Lung (tissue), 12 donors: ENCODE data around the gene LAMP5. TPM values are rescaled to one million over a fixed set of nuclear protein-coding genes. Genes with fewer than 3 reads are reported as not detected.
A peak's percentile ranks its signal among the peaks of the same experiment; 100 is the strongest.

Experiments
- ATAC-seq: fragments of 200-7000 bp; cut with Tn5 transposase; one replicate; pipeline ENCODE4 v1.9.1; 2020; ENCODE audit warnings: moderate number of reproducible peaks; ENCODE audit not compliant: insufficient read depth, low FRiP score
- DNase-seq, 3 donors: peaks; one replicate each; pipeline ENCODE4 v3.0.0-alpha.2; 2013 to 2017
- H3K27ac ChIP-seq, 2 donors: one replicate each; pipeline ENCODE4 v1.5.1; 2013; ENCODE audit warnings: mild to moderate bottlenecking in 2 of 2, moderate library complexity in 2 of 2, control low read depth in 1 of 2, inconsistent platforms in 1 of 2, low read depth in 1 of 2, low read length in 1 of 2
- H3K27me3 ChIP-seq, 3 donors: one replicate each; pipeline ENCODE4 v1.5.1; 2013; ENCODE audit warnings: low read length in 2 of 3; ENCODE audit not compliant: control insufficient read depth in 3 of 3, insufficient read depth in 3 of 3
- H3K36me3 ChIP-seq, 4 donors: one replicate each; pipeline ENCODE4 v1.5.1; 2013; ENCODE audit warnings: low read length in 4 of 4, mild to moderate bottlenecking in 1 of 4, moderate library complexity in 1 of 4; ENCODE audit not compliant: control insufficient read depth in 4 of 4, insufficient read depth in 4 of 4
- H3K4me1 ChIP-seq, 5 donors: one replicate each; pipeline ENCODE4 v1.5.1; 2013; ENCODE audit warnings: low read length in 5 of 5, mild to moderate bottlenecking in 2 of 5, moderate library complexity in 1 of 5; ENCODE audit not compliant: control insufficient read depth in 5 of 5, insufficient read depth in 5 of 5
- H3K4me3 ChIP-seq: one replicate; pipeline ENCODE4 v1.5.1; 2013; ENCODE audit warnings: mild to moderate bottlenecking, control low read depth, moderate library complexity
- H3K9ac ChIP-seq, 2 donors: one replicate each; pipeline ENCODE4 v1.5.1; 2013; ENCODE audit warnings: low read length in 2 of 2, control low read depth in 1 of 2; ENCODE audit not compliant: insufficient read depth in 1 of 2
- H3K9me3 ChIP-seq, 4 donors: one replicate each; pipeline ENCODE4 v1.5.1; 2013; ENCODE audit warnings: low read length in 3 of 4, mild to moderate bottlenecking in 1 of 4, moderate library complexity in 1 of 4; ENCODE audit not compliant: control insufficient read depth in 4 of 4, insufficient read depth in 3 of 4
- WGBS, 2 donors: extraction: QIAGEN DNeasy Blood & Tissue Kit; methylation state at CpG; one replicate each; pipeline ENCODE4 v1.1.7; 2013; 5-methylcytosine and 5-hydroxymethylcytosine counted together
- polyA plus RNA-seq, 2 donors: library from polyadenylated mRNA; stranded (reverse); fragments of 200-250 nt; gene quantifications; one replicate each; pipeline ENCODE4 v1.2.1, GENCODE V29; 2013
- total RNA-seq, 2 donors: library from RNA; depleted of rRNA in 1 of 2; stranded (reverse); fragments of >200 nt in 1 of 2; gene quantifications; one replicate each; pipeline ENCODE4 v1.2.1, GENCODE V29; 2014 to 2021
- TF ChIP-seq, protein P1 (sequence below): IDR thresholded peaks from 2 replicates; pipeline ENCODE4 v1.5.1; 2012; ENCODE audit warnings: mild to moderate bottlenecking; ENCODE audit errors: control extremely low read depth, extremely low read depth
- donor health status: control.
- donor health status: control.
- donor health status: Bipolar disorder and iron deficiency.
- donor health status: healthy.
- donor health status: DM: yes; HTN: yes; CAD: no.

The LAMP5 gene
- total and polyA plus RNA-seq, 4 donors: 0.06 to 3.3 (median 0.23) TPM

DNA sequence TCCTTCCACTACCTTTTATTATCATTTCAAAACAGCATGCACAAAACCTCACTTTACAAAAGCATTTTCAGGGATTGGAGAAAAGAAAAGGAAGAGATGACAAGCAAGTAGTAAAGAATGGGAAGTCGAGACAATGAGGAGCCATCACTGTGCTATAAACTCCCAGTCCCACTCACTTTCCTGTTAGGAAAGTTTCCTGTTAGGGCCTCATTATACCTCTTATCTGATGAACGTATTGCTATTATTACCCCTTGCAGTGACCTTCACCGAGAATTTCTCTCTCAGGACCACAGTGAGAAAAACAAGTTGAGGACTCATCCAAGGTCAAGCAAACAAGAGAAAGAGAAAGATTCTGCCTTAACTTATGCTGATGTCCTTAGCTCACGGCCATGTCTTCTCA lies 28.8 kb downstream of the LAMP5 start:
- WGBS, 2 donors: 38 to 51% methylated on average over 4 of the region's 4 CpGs
- H3K27me3 ChIP-seq: no peaks in the 10 kb centered on the region
- DNase-seq: peak in 2 of 3 donors; percentile 1 to 5
- ATAC-seq: no peak
- TF ChIP-seq, protein P1, sequence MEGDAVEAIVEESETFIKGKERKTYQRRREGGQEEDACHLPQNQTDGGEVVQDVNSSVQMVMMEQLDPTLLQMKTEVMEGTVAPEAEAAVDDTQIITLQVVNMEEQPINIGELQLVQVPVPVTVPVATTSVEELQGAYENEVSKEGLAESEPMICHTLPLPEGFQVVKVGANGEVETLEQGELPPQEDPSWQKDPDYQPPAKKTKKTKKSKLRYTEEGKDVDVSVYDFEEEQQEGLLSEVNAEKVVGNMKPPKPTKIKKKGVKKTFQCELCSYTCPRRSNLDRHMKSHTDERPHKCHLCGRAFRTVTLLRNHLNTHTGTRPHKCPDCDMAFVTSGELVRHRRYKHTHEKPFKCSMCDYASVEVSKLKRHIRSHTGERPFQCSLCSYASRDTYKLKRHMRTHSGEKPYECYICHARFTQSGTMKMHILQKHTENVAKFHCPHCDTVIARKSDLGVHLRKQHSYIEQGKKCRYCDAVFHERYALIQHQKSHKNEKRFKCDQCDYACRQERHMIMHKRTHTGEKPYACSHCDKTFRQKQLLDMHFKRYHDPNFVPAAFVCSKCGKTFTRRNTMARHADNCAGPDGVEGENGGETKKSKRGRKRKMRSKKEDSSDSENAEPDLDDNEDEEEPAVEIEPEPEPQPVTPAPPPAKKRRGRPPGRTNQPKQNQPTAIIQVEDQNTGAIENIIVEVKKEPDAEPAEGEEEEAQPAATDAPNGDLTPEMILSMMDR: no peak
- no peaks in the 10 kb centered on the region for H3K36me3 ChIP-seq
- no peak overlapping the region for H3K27ac ChIP-seq
- H3K9ac ChIP-seq: no peak overlapping the region
- no peaks in the 10 kb centered on the region for H3K9me3 ChIP-seq
- no peak overlapping the region for H3K4me3 ChIP-seq
- H3K4me1 ChIP-seq: peaks cover 0 to 3% (median 0%) of the 10 kb centered on the region in 5 donors

DNA sequence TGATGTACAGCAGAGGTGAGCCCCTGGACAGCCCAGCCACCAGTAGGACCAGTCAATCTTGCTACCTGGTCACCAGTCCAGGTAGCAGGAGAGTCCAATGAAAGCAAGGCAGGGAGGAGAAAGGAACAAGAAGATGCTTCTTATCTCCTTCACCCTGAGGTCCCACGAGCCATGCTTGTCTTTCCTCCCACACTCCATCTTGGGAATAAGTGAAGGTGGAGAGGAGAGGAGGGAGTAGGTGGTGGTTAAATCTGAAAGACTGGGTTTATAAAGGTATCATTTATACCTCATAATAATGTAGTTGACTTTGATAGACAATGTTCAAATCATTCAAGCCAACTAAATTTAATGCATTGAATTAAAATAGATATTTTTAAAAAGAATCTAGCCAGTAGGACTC lies 35.9 kb downstream of the LAMP5 start:
- ATAC-seq: no peak
- TF ChIP-seq, protein P1: no peak
- Histone ChIP-seq H3K27ac (no peak overlapping the region), H3K27me3 (no peaks in the 10 kb centered on the region), H3K9me3 (peaks cover 0 to 3% (median 2%) of the 10 kb centered on the region in 4 donors), H3K4me1 (no peaks in the 10 kb centered on the region), H3K9ac (no peak overlapping the region), H3K36me3 (no peaks in the 10 kb centered on the region), H3K4me3 (no peak overlapping the region)
- no peak for DNase-seq
- WGBS, 2 donors: 86 to 92% methylated on average over 1 of the region's 1 CpG

DNA sequence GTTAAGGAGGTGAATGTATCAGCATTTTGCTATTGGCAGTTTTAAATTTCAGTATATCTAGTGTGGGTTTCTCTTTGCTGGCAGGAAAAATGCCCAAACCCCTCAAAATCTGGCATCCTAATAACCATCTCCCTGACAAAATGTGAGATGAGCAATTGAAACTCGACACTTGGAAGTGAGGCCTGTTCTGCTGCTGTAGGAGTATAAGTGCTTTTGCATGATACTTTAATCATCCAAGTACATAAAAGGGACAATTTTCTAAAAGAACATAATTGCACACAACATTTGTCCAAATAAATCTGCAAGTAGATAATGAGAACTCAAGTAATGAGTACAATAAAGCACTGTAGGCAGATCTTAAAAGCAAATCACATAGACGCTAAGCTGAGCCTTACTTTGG lies 36.5 kb downstream of the LAMP5 start:
- H3K9ac ChIP-seq: no peak overlapping the region
- DNase-seq (no peak), ATAC-seq (no peak)
- H3K36me3 ChIP-seq: no peaks in the 10 kb centered on the region
- H3K27ac ChIP-seq: no peak overlapping the region
- H3K4me1 ChIP-seq: no peaks in the 10 kb centered on the region
- no peak overlapping the region for H3K4me3 ChIP-seq
- TF ChIP-seq, protein P1: no peak
- H3K27me3 ChIP-seq: no peaks in the 10 kb centered on the region
- 73 to 79% methylated on average over 2 of the region's 2 CpGs for WGBS, 2 donors
- H3K9me3 ChIP-seq: peaks cover 0 to 5% (median 2%) of the 10 kb centered on the region in 4 donors
